Lung (tissue), 12 donors: ENCODE results near the gene ARPP21. TPM values are rescaled to one million over a fixed set of nuclear protein-coding genes. Genes with fewer than 3 reads are reported as not detected.

Experiments used
- ATAC-seq: fragments of 200-7000 bp; cut with Tn5 transposase; one replicate; pipeline ENCODE4 v1.9.1; 2020; ENCODE audit warnings: moderate number of reproducible peaks; ENCODE audit not compliant: insufficient read depth, low FRiP score
- DNase-seq, 3 donors: peaks; one replicate each; pipeline ENCODE4 v3.0.0-alpha.2; 2013 to 2017
- H3K27ac ChIP-seq, 2 donors: one replicate each; pipeline ENCODE4 v1.5.1; 2013; ENCODE audit warnings: mild to moderate bottlenecking in 2 of 2, moderate library complexity in 2 of 2, control low read depth in 1 of 2, inconsistent platforms in 1 of 2, low read depth in 1 of 2, low read length in 1 of 2
- H3K27me3 ChIP-seq, 3 donors: one replicate each; pipeline ENCODE4 v1.5.1; 2013; ENCODE audit warnings: low read length in 2 of 3; ENCODE audit not compliant: control insufficient read depth in 3 of 3, insufficient read depth in 3 of 3
- H3K36me3 ChIP-seq, 4 donors: one replicate each; pipeline ENCODE4 v1.5.1; 2013; ENCODE audit warnings: low read length in 4 of 4, mild to moderate bottlenecking in 1 of 4, moderate library complexity in 1 of 4; ENCODE audit not compliant: control insufficient read depth in 4 of 4, insufficient read depth in 4 of 4
- H3K4me1 ChIP-seq, 5 donors: one replicate each; pipeline ENCODE4 v1.5.1; 2013; ENCODE audit warnings: low read length in 5 of 5, mild to moderate bottlenecking in 2 of 5, moderate library complexity in 1 of 5; ENCODE audit not compliant: control insufficient read depth in 5 of 5, insufficient read depth in 5 of 5
- H3K4me3 ChIP-seq: one replicate; pipeline ENCODE4 v1.5.1; 2013; ENCODE audit warnings: mild to moderate bottlenecking, control low read depth, moderate library complexity
- H3K9ac ChIP-seq, 2 donors: one replicate each; pipeline ENCODE4 v1.5.1; 2013; ENCODE audit warnings: low read length in 2 of 2, control low read depth in 1 of 2; ENCODE audit not compliant: insufficient read depth in 1 of 2
- H3K9me3 ChIP-seq, 4 donors: one replicate each; pipeline ENCODE4 v1.5.1; 2013; ENCODE audit warnings: low read length in 3 of 4, mild to moderate bottlenecking in 1 of 4, moderate library complexity in 1 of 4; ENCODE audit not compliant: control insufficient read depth in 4 of 4, insufficient read depth in 3 of 4
- WGBS, 2 donors: extraction: QIAGEN DNeasy Blood & Tissue Kit; methylation state at CpG; one replicate each; pipeline ENCODE4 v1.1.7; 2013; 5-methylcytosine and 5-hydroxymethylcytosine counted together
- polyA plus RNA-seq, 2 donors: library from polyadenylated mRNA; stranded (reverse); fragments of 200-250 nt; gene quantifications; one replicate each; pipeline ENCODE4 v1.2.1, GENCODE V29; 2013
- total RNA-seq, 2 donors: library from RNA; depleted of rRNA in 1 of 2; stranded (reverse); fragments of >200 nt in 1 of 2; gene quantifications; one replicate each; pipeline ENCODE4 v1.2.1, GENCODE V29; 2014 to 2021
- TF ChIP-seq, protein P1 (sequence below): IDR thresholded peaks from 2 replicates; pipeline ENCODE4 v1.5.1; 2012; ENCODE audit warnings: mild to moderate bottlenecking; ENCODE audit errors: control extremely low read depth, extremely low read depth
- donor health status: control.
- donor health status: control.
- donor health status: Bipolar disorder and iron deficiency.
- donor health status: healthy.
- donor health status: DM: yes; HTN: yes; CAD: no.

The ARPP21 gene
- total and polyA plus RNA-seq, 4 donors: 0.71 TPM; not detected in 3

DNA sequence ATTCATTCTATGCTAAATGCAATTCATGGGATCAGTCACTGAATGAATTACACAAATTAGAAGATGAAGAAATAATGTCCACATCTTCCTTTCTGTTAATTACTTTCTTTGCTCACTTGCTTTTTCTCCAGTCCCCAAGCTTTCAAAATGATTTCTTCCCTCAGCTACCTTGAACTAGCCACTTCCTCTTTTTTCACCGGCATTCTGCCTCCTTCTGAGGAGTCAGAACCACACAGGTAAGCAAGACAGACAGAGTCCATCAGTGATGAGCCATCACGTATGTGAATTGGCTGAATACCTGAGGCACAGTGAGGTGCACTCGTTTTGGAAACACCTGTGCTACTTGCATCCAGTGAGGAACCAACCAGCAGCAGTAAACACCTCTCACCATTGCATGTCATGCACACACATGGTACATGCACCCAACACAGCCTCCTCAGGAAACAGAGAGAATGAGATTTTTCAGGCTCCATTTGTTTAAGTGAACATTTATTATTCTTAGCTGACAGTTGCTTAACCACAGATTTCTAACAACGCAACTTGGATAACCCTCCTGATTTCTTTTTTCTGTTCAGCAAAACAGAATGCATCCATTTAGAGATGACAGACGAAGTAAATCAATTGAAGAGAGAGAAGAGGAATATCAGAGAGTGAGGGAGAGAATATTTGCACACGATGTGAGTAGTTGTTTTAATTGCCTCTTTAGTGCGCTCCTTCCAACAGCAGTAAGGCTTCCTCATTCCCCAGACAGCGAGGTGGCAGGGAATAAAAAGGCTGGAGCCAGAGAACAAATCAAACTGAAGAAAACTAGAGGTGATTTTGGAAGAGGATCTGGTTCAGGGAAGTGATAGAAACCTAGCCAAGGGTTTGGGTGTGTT is 69.3 kb downstream of the ARPP21 start:
- H3K27ac ChIP-seq: no peak overlapping the region
- H3K4me1 ChIP-seq: no peaks in the 10 kb centered on the region
- peaks cover 0 to 2% (median 0%) of the 10 kb centered on the region in 4 donors for H3K9me3 ChIP-seq
- TF ChIP-seq, protein P1, sequence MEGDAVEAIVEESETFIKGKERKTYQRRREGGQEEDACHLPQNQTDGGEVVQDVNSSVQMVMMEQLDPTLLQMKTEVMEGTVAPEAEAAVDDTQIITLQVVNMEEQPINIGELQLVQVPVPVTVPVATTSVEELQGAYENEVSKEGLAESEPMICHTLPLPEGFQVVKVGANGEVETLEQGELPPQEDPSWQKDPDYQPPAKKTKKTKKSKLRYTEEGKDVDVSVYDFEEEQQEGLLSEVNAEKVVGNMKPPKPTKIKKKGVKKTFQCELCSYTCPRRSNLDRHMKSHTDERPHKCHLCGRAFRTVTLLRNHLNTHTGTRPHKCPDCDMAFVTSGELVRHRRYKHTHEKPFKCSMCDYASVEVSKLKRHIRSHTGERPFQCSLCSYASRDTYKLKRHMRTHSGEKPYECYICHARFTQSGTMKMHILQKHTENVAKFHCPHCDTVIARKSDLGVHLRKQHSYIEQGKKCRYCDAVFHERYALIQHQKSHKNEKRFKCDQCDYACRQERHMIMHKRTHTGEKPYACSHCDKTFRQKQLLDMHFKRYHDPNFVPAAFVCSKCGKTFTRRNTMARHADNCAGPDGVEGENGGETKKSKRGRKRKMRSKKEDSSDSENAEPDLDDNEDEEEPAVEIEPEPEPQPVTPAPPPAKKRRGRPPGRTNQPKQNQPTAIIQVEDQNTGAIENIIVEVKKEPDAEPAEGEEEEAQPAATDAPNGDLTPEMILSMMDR: no peak
- no peak for ATAC-seq
- H3K36me3 ChIP-seq: no peaks in the 10 kb centered on the region
- H3K27me3 ChIP-seq: peaks cover 0 to 25% (median 0%) of the 10 kb centered on the region in 3 donors
- no peak overlapping the region for H3K9ac ChIP-seq
- H3K4me3 ChIP-seq: no peak overlapping the region
- DNase-seq: no peak
- WGBS, 2 donors: 52% methylated on average over 8 of the region's 8 CpGs

DNA sequence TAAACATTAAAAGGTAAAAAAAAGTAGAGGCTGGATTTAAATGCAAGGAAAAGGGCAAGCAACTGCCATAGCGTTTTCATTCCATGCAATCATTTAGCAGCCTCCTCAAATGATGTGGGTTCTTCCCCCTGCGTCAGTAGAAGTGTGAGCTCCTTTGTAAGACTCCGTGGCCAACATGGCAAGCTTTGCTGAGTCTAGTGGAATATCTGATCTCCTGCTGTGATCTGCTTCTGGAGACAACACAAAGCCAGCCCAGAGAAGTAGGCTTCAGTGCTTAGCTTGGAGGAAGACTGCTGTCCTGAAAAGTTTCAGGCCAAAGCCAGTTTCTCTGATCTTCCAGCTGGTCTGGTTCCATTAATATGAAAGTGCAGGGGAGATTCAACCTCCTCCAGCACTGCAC is 70.4 kb downstream of the ARPP21 start:
- no peaks in the 10 kb centered on the region for H3K4me1 ChIP-seq
- ATAC-seq (no peak), DNase-seq (no peak)
- no peak overlapping the region for H3K27ac ChIP-seq
- peaks cover 0 to 30% (median 0%) of the 10 kb centered on the region in 3 donors for H3K27me3 ChIP-seq
- H3K9ac ChIP-seq: no peak overlapping the region
- H3K9me3 ChIP-seq: peaks cover 0 to 2% (median 0%) of the 10 kb centered on the region in 4 donors
- no peak overlapping the region for H3K4me3 ChIP-seq
- TF ChIP-seq, protein P1: no peak
- 88 to 90% methylated on average over 3 of the region's 3 CpGs for WGBS, 2 donors
- no peaks in the 10 kb centered on the region for H3K36me3 ChIP-seq

DNA sequence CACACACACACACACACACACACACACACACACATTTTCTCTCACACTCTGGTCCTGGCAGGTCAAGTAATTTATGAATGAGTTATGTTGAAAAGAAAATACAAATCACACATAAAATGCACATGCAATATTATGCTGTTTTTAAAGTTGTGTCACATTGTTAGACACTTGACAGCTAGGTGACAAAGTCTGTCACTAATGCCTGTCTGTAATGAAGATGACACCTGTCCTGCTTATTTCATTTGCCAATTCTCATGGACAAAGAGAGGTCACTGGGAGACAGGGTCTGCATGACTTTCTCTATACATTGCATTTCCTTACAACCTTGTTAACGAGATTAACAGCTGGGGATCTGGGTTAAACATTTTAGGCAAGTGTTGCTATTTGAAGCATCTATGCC is 71.2 kb downstream of the ARPP21 start:
- H3K36me3 ChIP-seq: no peaks in the 10 kb centered on the region
- H3K9ac ChIP-seq: no peak overlapping the region
- DNase-seq: no peak
- WGBS, 2 donors: 78 to 90% methylated on average over 1 of the region's 1 CpG
- TF ChIP-seq, protein P1: no peak
- H3K27ac ChIP-seq: no peak overlapping the region
- peaks cover 0 to 2% (median 0%) of the 10 kb centered on the region in 4 donors for H3K9me3 ChIP-seq
- H3K27me3 ChIP-seq: peaks cover 0 to 37% (median 0%) of the 10 kb centered on the region in 3 donors
- ATAC-seq: no peak
- no peak overlapping the region for H3K4me3 ChIP-seq
- no peaks in the 10 kb centered on the region for H3K4me1 ChIP-seq
